Activated T-cell treated with anti-CD3 and anti-CD28 coated beads, Interleukin-2, amount 50 U/mL, for 4 hours (primary cell): ENCODE results near the gene ARF6. TPM values are rescaled to one million over a fixed set of nuclear protein-coding genes. Genes with fewer than 3 reads are reported as not detected.
"Not testable (repeated sequence)": the region's sequence is repeated elsewhere in the genome, so short reads cannot be mapped to it uniquely, and the experiment has no call there.

Experiments
- ATAC-seq, 2 donors: fragments of 200-7000 bp; cut with Tn5 transposase; one replicate each; pipeline ENCODE4 v1.10.0; 2021
- DNase-seq: peaks from one replicate; pipeline ENCODE4 v3.0.0-alpha.2; 2020
- H3K27me3 Mint-ChIP-seq: one replicate; pipeline ENCODE4 v1.8.0; 2021; ENCODE audit warnings: low read depth, mixed read lengths
- H3K36me3 Mint-ChIP-seq: one replicate; pipeline ENCODE4 v1.8.0; 2022; ENCODE audit warnings: mixed read lengths; ENCODE audit not compliant: insufficient read depth
- H3K4me1 Mint-ChIP-seq: one replicate; pipeline ENCODE4 v1.8.0; 2021; ENCODE audit warnings: low read depth, mixed read lengths
- H3K4me3 Mint-ChIP-seq: one replicate; pipeline ENCODE4 v1.8.0; 2021; ENCODE audit warnings: mild to moderate bottlenecking, moderate library complexity, mixed read lengths
- H3K9me3 Mint-ChIP-seq: one replicate; pipeline ENCODE4 v1.8.0; 2021; ENCODE audit warnings: mixed read lengths
- total RNA-seq, 3 donors: library from RNA; stranded (reverse); gene quantifications; one replicate each; pipeline ENCODE4 v1.2.1, GENCODE V29; 2021

The ARF6 gene
- total RNA-seq, 3 donors from 2014 or later: 134 to 148 (median 143) TPM

GRCh38 chr14:49933704-49934103, 40.8 kb downstream of the ARF6 start:
- no peak overlapping the region for H3K4me3 Mint-ChIP-seq
- ATAC-seq (no peak), DNase-seq (no peak)
- peaks cover 6% of the 10 kb centered on the region for H3K36me3 Mint-ChIP-seq
- H3K9me3 Mint-ChIP-seq: peaks cover 8% of the 10 kb centered on the region
- H3K27me3 Mint-ChIP-seq: no peaks in the 10 kb centered on the region
- H3K4me1 Mint-ChIP-seq: peaks cover 13% of the 10 kb centered on the region

- no peak overlapping the region for H3K4me3 Mint-ChIP-seq
- DNase-seq: no peak
- H3K9me3 Mint-ChIP-seq: peaks cover 11% of the 10 kb centered on the region
- H3K4me1 Mint-ChIP-seq: peaks cover 18% of the 10 kb centered on the region
- peaks cover 8% of the 10 kb centered on the region for H3K36me3 Mint-ChIP-seq
- no peak for ATAC-seq
- H3K27me3 Mint-ChIP-seq: no peaks in the 10 kb centered on the region
Observed at GRCh38 chr14:49934646-49935045, 41.8 kb downstream of the ARF6 start.

GRCh38 chr14:49935526-49935925, 42.6 kb downstream of the ARF6 start:
- ATAC-seq (no peak), DNase-seq (no peak)
- peaks cover 11% of the 10 kb centered on the region for H3K9me3 Mint-ChIP-seq
- H3K36me3 Mint-ChIP-seq: peaks cover 8% of the 10 kb centered on the region
- no peak overlapping the region for H3K4me3 Mint-ChIP-seq
- peaks cover 25% of the 10 kb centered on the region for H3K4me1 Mint-ChIP-seq
- H3K27me3 Mint-ChIP-seq: no peaks in the 10 kb centered on the region

- not testable (repeated sequence) for H3K4me3 Mint-ChIP-seq, H3K36me3 Mint-ChIP-seq, DNase-seq, ATAC-seq, H3K27me3 Mint-ChIP-seq
- H3K4me1 Mint-ChIP-seq: peaks cover 28% of the 10 kb centered on the region
- H3K9me3 Mint-ChIP-seq: peaks cover 11% of the 10 kb centered on the region
Observed at GRCh38 chr14:49936246-49936645, 43.4 kb downstream of the ARF6 start.

- not testable (repeated sequence) for H3K4me3 Mint-ChIP-seq, H3K27me3 Mint-ChIP-seq, ATAC-seq, H3K36me3 Mint-ChIP-seq, DNase-seq
- peaks cover 33% of the 10 kb centered on the region for H3K4me1 Mint-ChIP-seq
- peaks cover 11% of the 10 kb centered on the region for H3K9me3 Mint-ChIP-seq
Observed at GRCh38 chr14:49936882-49937281, 44.0 kb downstream of the ARF6 start.

- Mint-ChIP-seq H3K9me3 (peaks cover 25% of the 10 kb centered on the region), H3K4me1 (peaks cover 49% of the 10 kb centered on the region)
- not testable (repeated sequence) for H3K27me3 Mint-ChIP-seq, H3K4me3 Mint-ChIP-seq, DNase-seq, ATAC-seq, H3K36me3 Mint-ChIP-seq
Observed at GRCh38 chr14:49939215-49939614, 46.3 kb downstream of the ARF6 start.

GRCh38 chr14:49939884-49940510, 47.1 kb downstream of the ARF6 start:
- Mint-ChIP-seq H3K4me1 (peaks cover 53% of the 10 kb centered on the region), H3K27me3 (no peaks in the 10 kb centered on the region), H3K36me3 (peaks cover 8% of the 10 kb centered on the region), H3K9me3 (peaks cover 25% of the 10 kb centered on the region), H3K4me3 (peak overlapping the region; percentile 33)
- no peak for ATAC-seq
- no peak for DNase-seq

GRCh38 chr14:49940808-49941421, 48.0 kb downstream of the ARF6 start:
- no peak overlapping the region for H3K4me3 Mint-ChIP-seq
- peaks cover 62% of the 10 kb centered on the region for H3K4me1 Mint-ChIP-seq

GRCh38 chr14:49942090-49942489, 49.2 kb downstream of the ARF6 start:
- Mint-ChIP-seq H3K9me3 (peaks cover 17% of the 10 kb centered on the region), H3K4me3 (no peak overlapping the region), H3K4me1 (peaks cover 69% of the 10 kb centered on the region), H3K36me3 (peaks cover 2% of the 10 kb centered on the region), H3K27me3 (no peaks in the 10 kb centered on the region)
- ATAC-seq (no peak), DNase-seq (no peak)

More at GRCh38 chr14:49940808-49941421, 48.0 kb downstream of the ARF6 start:
- no peak for ATAC-seq
- Mint-ChIP-seq H3K27me3 (no peaks in the 10 kb centered on the region), H3K9me3 (peaks cover 25% of the 10 kb centered on the region), H3K36me3 (peaks cover 8% of the 10 kb centered on the region)
- no peak for DNase-seq

- Mint-ChIP-seq H3K27me3 (no peaks in the 10 kb centered on the region), H3K36me3 (no peaks in the 10 kb centered on the region), H3K9me3 (peaks cover 13% of the 10 kb centered on the region), H3K4me1 (peaks cover 79% of the 10 kb centered on the region), H3K4me3 (no peak overlapping the region)
- no peak for DNase-seq
- ATAC-seq: no peak
Observed at GRCh38 chr14:49944501-49944900, 51.6 kb downstream of the ARF6 start.

GRCh38 chr14:49945448-49946319, 52.8 kb downstream of the ARF6 start:
- Mint-ChIP-seq H3K4me1 (peaks cover 76% of the 10 kb centered on the region), H3K4me3 (no peak overlapping the region), H3K36me3 (no peaks in the 10 kb centered on the region), H3K27me3 (no peaks in the 10 kb centered on the region), H3K9me3 (peaks cover 13% of the 10 kb centered on the region)
- no peak for DNase-seq
- peak in 1 of 2 donors; percentile 29 for ATAC-seq

Other genes starting within 250 kb of the ARF6 start
- gene POLE2, start 204.9 kb upstream of the ARF6 start, total RNA-seq: 10 to 100 TPM; 23.8 to 33.1 (median 31.7) TPM
- 1 to 10 TPM in 2 of 3 donors, under 1 TPM in 1; 0.57 to 1.8 (median 1.2) TPM for gene KLHDC1, start 200.0 kb upstream of the ARF6 start, total RNA-seq
- 10 to 100 TPM; 19.0 to 23.4 (median 22.5) TPM for gene KLHDC2, start 124.9 kb upstream of the ARF6 start, total RNA-seq
- 10 to 100 TPM; 53.0 to 54.0 (median 53.2) TPM for gene NEMF, start 40.3 kb upstream of the ARF6 start, total RNA-seq
- 10 to 100 TPM; 16.0 to 21.8 (median 19.4) TPM for gene VCPKMT, start 223.5 kb downstream of the ARF6 start, total RNA-seq